GM12878 (cell line): ENCODE measurements around the gene PLA2G3. TPM values are rescaled to one million over a fixed set of nuclear protein-coding genes. Genes with fewer than 3 reads are reported as not detected.

Source experiments
- ATAC-seq: fragments of 200-7000 bp; cut with Tn5 transposase; 3 replicates; pipeline ENCODE4 v1.9.1; 2020; ENCODE audit warnings: mild to moderate bottlenecking, moderate library complexity
- BruUV-seq: library from RNA; stranded (reverse); fragments of 400-500 nt; replicated peaks from 2 replicates; lab custom pipeline; 2021; lab: Mats Ljungman, UMichigan
- CTCF ChIA-PET: fragments of 300-600 bp; sonication (Branson Sonifier 250); formaldehyde crosslinking; extraction: SDS; loops from one replicate; lab custom pipeline; 2021; ENCODE audit warnings: inconsistent platforms; lab: Yijun Ruan, JAX
- POLR2A ChIA-PET: fragments of 350-600 bp; formaldehyde crosslinking; extraction: SDS; loops from one replicate; lab custom pipeline; 2021; ENCODE audit warnings: inconsistent platforms; lab: Charles Lee
- RAD21 ChIA-PET: fragments of 300-600 bp; sonication (Branson Sonifier 250); formaldehyde crosslinking; loops from one replicate; lab custom pipeline; 2023; ENCODE audit warnings: antibody characterized with exemption; ENCODE audit not compliant: unreplicated experiment; lab: Charles Lee
- SMC1A ChIA-PET: fragments of 300-600 bp; sonication (Branson Sonifier 250); formaldehyde crosslinking; loops from one replicate; lab custom pipeline; 2023; ENCODE audit not compliant: unreplicated experiment, uncharacterized antibody; lab: Charles Lee
- DNase-seq: peaks from one replicate; pipeline ENCODE4 v3.0.0-alpha.2; 2011; ENCODE audit warnings: low read depth, low spot score
- FAIRE-seq: peaks from 3 replicates; lab custom pipeline; 2011; peaks lifted over from hg19 to GRCh38; lab: Jason Lieb, UNC
- H2AFZ ChIP-seq: 2 replicates; pipeline ENCODE4 v1.6.0; 2011; ENCODE audit warnings: low read depth, low read length, control low read depth; ENCODE audit not compliant: control insufficient read depth
- H3K27ac ChIP-seq: 2 replicates; pipeline ENCODE4 v1.5.1; 2011; ENCODE audit warnings: control low read depth; ENCODE audit not compliant: control insufficient read depth, insufficient read depth
- H3K27me3 ChIP-seq, 2 experiments: replicated peaks in 1 of 2; 2 replicates each; pipeline versions ENCODE4 v1.6.0 to v1.6.1; 2011; ENCODE audit warnings: low read length in 1 of 2; ENCODE audit not compliant: control insufficient read depth in 2 of 2, insufficient read depth in 2 of 2
- H3K36me3 ChIP-seq, 2 experiments: 2 replicates each; pipeline ENCODE4 v1.5.1; 2011; ENCODE audit warnings: low read length in 1 of 2; ENCODE audit not compliant: control insufficient read depth in 2 of 2, insufficient read depth in 2 of 2
- H3K4me1 ChIP-seq: 2 replicates; pipeline ENCODE4 v1.6.1; 2011; ENCODE audit warnings: mild to moderate bottlenecking, low read length, moderate library complexity, mixed read lengths; ENCODE audit not compliant: control insufficient read depth, insufficient read depth
- H3K4me2 ChIP-seq: 2 replicates; pipeline ENCODE4 v1.6.0; 2011; ENCODE audit warnings: control low read depth; ENCODE audit not compliant: control insufficient read depth, insufficient read depth
- H3K4me3 ChIP-seq: fragments of 200-600 bp; sonication (generic); 2 replicates; pipeline ENCODE4 v1.5.1; 2016
- H3K79me2 ChIP-seq: 2 replicates; pipeline ENCODE4 v1.6.0; 2011; ENCODE audit warnings: low read length; ENCODE audit not compliant: control insufficient read depth, insufficient read depth
- H3K9ac ChIP-seq: 2 replicates; pipeline ENCODE4 v1.8.0; 2011; ENCODE audit warnings: low read length, control low read depth, mixed read lengths; ENCODE audit not compliant: control insufficient read depth, insufficient read depth
- H3K9me3 ChIP-seq: replicated peaks from 3 replicates; pipeline ENCODE4 v1.5.1; 2011; ENCODE audit warnings: mild to moderate bottlenecking, low read length; ENCODE audit not compliant: control insufficient read depth, insufficient read depth
- H4K20me1 ChIP-seq: 2 replicates; pipeline ENCODE4 v1.6.0; 2011; ENCODE audit not compliant: control insufficient read depth, insufficient read depth
- KLF5 ChIP-seq: fragments of 450-650 bp; IDR thresholded peaks from 2 replicates; pipeline ENCODE4 v1.6.1; 2014; ENCODE audit warnings: mild to moderate bottlenecking; ENCODE audit not compliant: partially characterized antibody
- MYB ChIP-seq: fragments of 150-350 bp; IDR thresholded peaks from 2 replicates; pipeline ENCODE4 v1.6.1; 2014; ENCODE audit warnings: mild to moderate bottlenecking, low read depth, low read length, borderline replicate concordance
- NFYA ChIP-seq: IDR thresholded peaks from 2 replicates; pipeline ENCODE4 v1.6.1; 2011; ENCODE audit warnings: low read depth, mild to moderate bottlenecking, low read length, improper control_type of control experiment, borderline replicate concordance
- POLR2AphosphoS2 ChIP-seq: IDR thresholded peaks from 2 replicates; pipeline ENCODE4 v1.6.1; 2011; ENCODE audit warnings: low read depth, mild to moderate bottlenecking, low read length, improper control_type of control experiment, moderate library complexity
- RCOR1 ChIP-seq: conservative IDR thresholded peaks from 2 replicates; pipeline ENCODE4 v1.6.1; 2012; ENCODE audit warnings: low read depth, low read length, improper control_type of control experiment
- RFX5 ChIP-seq: IDR thresholded peaks from 2 replicates; pipeline ENCODE4 v1.6.1; 2011; ENCODE audit warnings: low read depth, low read length, improper control_type of control experiment
- SMAD5 ChIP-seq: IDR thresholded peaks from 2 replicates; pipeline ENCODE4 v1.6.1; 2016; ENCODE audit warnings: antibody characterized with exemption, low read depth
- SP1 ChIP-seq: IDR thresholded peaks from one replicate; pipeline ENCODE4 v1.6.1; 2011; ENCODE audit warnings: low read depth, low read length
- SPI1 ChIP-seq: IDR thresholded peaks from 2 replicates; pipeline ENCODE4 v1.6.1; 2011; ENCODE audit warnings: low read depth, mild to moderate bottlenecking, low read length, moderate library complexity, borderline replicate concordance; ENCODE audit not compliant: insufficient read depth
- SREBF1 ChIP-seq: IDR thresholded peaks from 2 replicates; pipeline ENCODE4 v1.6.1; 2012; ENCODE audit warnings: mild to moderate bottlenecking, low read length
- SUZ12 ChIP-seq: fragments of 200-600 bp; sonication (generic); IDR thresholded peaks from one replicate; pipeline ENCODE4 v1.6.1; 2018; ENCODE audit warnings: antibody characterized with exemption, mild to moderate bottlenecking; ENCODE audit not compliant: unreplicated experiment
- ZNF274 ChIP-seq: IDR thresholded peaks from one replicate; pipeline ENCODE4 v1.8.0; 2011; ENCODE audit not compliant: insufficient read length, insufficient read depth
- WGBS: methylation state at CpG from one replicate; pipeline ENCODE4 v1.1.6; 2016; ENCODE audit warnings: low lambda C conversion rate; ENCODE audit not compliant: insufficient replicate concordance, insufficient coverage; ENCODE audit errors: missing lambda C conversion rate; 5-methylcytosine and 5-hydroxymethylcytosine counted together
- in situ Hi-C: fragments of 300-500 bp; cut with MboI; formaldehyde crosslinking; loops from 9 replicates; pipeline ENCODE4 v1.14.3; 2018; ENCODE audit warnings: mixed read lengths
- intact Hi-C: fragments of 100-400 bp; cut with micrococcal nuclease; formaldehyde crosslinking; loops from one replicate; pipeline ENCODE4 v1.14.2; 2022; ENCODE audit not compliant: unreplicated experiment
- polyA plus RNA-seq, 11 experiments: library from polyadenylated mRNA; depleted of rRNA in 4 of 11; unstranded in 6 of 11; stranded (reverse) in 5 of 11; fragments of >200 nt; fragmentation: Nextera tagmentation in 4 of 11; fragmentation: Illumina TruSeq in 1 of 11; extraction: Ambion mirVana in 4 of 11; extraction: Trizol in 1 of 11; gene quantifications; 1 replicate in 1 of 11; 2 replicates in 10 of 11; pipeline versions ENCODE4 v1.2.1 to v1.2.3, GENCODE V29; 2011 to 2016; ENCODE audit warnings: inconsistent platforms in 2 of 11, missing spikeins in 2 of 11, low read depth in 1 of 11
- total RNA-seq, 4 experiments: library from RNA; depleted of rRNA in 3 of 4; stranded (reverse); fragments of >200 nt in 3 of 4; fragmentation: Illumina TruSeq in 1 of 4; extraction: Trizol in 1 of 4; gene quantifications; 2 replicates each; pipeline versions ENCODE4 v1.2.1 to v1.2.3, GENCODE V29; 2013 to 2021

PLA2G3 gene
- total and polyA plus RNA-seq, 10 of the 15 experiments (the other 5 are each of a cell fraction or from before 2014, with no cell fraction given), result 0.04 TPM; not detected in 9

GRCh38 chr22:31102441-31103081 lies 37.7 kb downstream of the PLA2G3 start:
- no peak overlapping the region for H3K27ac ChIP-seq
- no peak overlapping the region for H3K9ac ChIP-seq
- POLR2A ChIA-PET, result no interaction called here
- H3K27me3 ChIP-seq, result no peaks in the 10 kb centered on the region
- H3K9me3 ChIP-seq, result no peaks in the 10 kb centered on the region
- RAD21 ChIA-PET, result no interaction called here
- H3K4me2 ChIP-seq, result no peak overlapping the region
- in situ Hi-C loops (no loop called here), intact Hi-C loops (no loop called here)
- DNase-seq, result no peak
- BruUV-seq, result no TSS peak
- no peaks in the 10 kb centered on the region for H3K36me3 ChIP-seq
- SMC1A ChIA-PET, result no interaction called here
- CTCF ChIA-PET, result interaction anchor here (1.0 to 1.1 kb wide), 3 partner anchors 13 to 31 kb away, joined by 3 read pairs; no protein-coding TSS in a partner anchor
- no peak overlapping the region for H2AFZ ChIP-seq
- TF ChIP-seq MYB, result no peak
- TF ChIP-seq POLR2AphosphoS2, result no peak
- H3K4me3 ChIP-seq, result no peak overlapping the region
- H4K20me1 ChIP-seq, result no peaks in the 10 kb centered on the region
- ATAC-seq, result no peak
- no peaks in the 10 kb centered on the region for H3K79me2 ChIP-seq
- 67% methylated on average over 5 of the region's 8 CpGs for WGBS
- no peaks in the 10 kb centered on the region; the same call in 1 of the 2 replicates for H3K4me1 ChIP-seq
- no peak for FAIRE-seq

- TF ChIP-seq SUZ12 (no peak), SREBF1 (no peak), SP1 (no peak), SMAD5 (no peak), RCOR1 (no peak), KLF5 (no peak), SPI1 (no peak), ZNF274 (no peak), RFX5 (no peak), NFYA (no peak)
- in situ Hi-C loops (no loop called here), intact Hi-C loops (no loop called here)
- RAD21 ChIA-PET, result no interaction called here
- Histone ChIP-seq H3K4me2 (no peak overlapping the region), H3K79me2 (no peaks in the 10 kb centered on the region), H2AFZ (no peak overlapping the region), H3K9ac (no peak overlapping the region), H3K9me3 (no peaks in the 10 kb centered on the region), H4K20me1 (no peaks in the 10 kb centered on the region), H3K4me3 (no peak overlapping the region), H3K36me3 (no peaks in the 10 kb centered on the region; a peak in 1 of 4 replicates), H3K27ac (no peak overlapping the region), H3K4me1 (no peaks in the 10 kb centered on the region), H3K27me3 (no peaks in the 10 kb centered on the region)
- no TSS peak for BruUV-seq
- 86% methylated on average over 13 of the region's 18 CpGs for WGBS
- POLR2A ChIA-PET, result interaction anchor here (0.6 kb wide), 2 partner anchors 22 to 170 kb away, joined by 4 to 10 read pairs; no protein-coding TSS in a partner anchor
- FAIRE-seq, result no peak
- DNase-seq, result no peak
- SMC1A ChIA-PET, result no interaction called here
- no peak for ATAC-seq
- CTCF ChIA-PET, result interaction anchor here (0.6 kb wide), 1 partner anchor 179 kb away, joined by 4 read pairs; no protein-coding TSS in a partner anchor
Observed at GRCh38 chr22:31100762-31101525, 39.4 kb downstream of the PLA2G3 start.
